GM19025 (cell line): ENCODE results near the gene RTTN.

Experiments used
- ATAC-seq: cut with Tn5 transposase; IDR thresholded peaks from one replicate; pipeline ENCODE4 v1.9.1; 2021; ENCODE audit warnings: mild to moderate bottlenecking, low read depth, moderate library complexity; ENCODE audit not compliant: unreplicated experiment

RTTN gene

DNA sequence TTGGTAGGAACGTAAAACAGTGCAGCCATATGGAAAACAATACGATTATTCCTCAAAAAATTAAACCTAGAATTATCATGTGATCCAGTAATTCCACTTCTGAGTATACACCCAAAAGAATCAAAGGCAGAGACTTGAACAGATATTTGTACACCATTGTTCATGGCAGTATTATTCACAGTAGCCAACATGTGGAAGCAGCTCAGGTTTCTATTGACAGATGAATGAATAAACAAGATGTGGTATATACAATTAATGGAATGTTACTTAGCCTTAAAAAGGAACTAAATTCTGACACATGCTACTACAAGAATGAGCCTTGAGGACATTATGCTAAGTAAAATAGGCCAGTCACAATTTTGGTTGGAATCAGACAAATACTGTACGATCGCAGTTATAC, 14.2 kb upstream of the RTTN start:
- no peak for ATAC-seq

DNA sequence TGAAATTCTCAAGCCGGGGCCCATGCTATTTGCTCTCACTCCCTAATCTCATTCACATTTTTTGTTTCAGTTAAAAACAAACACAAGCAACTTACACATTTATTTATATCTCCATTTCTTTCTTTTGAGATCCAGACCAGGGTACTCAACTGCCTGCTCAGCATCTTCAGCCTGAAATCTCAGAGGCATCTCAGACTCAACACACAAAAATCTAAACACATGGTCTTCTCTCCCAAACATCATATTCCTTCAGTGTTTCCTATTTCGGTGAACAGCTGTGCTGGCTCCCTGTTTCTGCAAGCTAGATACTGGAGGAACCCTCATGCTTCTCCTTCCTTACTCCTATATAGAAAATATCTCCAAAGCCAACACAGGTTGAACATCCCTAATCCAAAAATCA, 11.3 kb upstream of the RTTN start:
- no peak for ATAC-seq

DNA sequence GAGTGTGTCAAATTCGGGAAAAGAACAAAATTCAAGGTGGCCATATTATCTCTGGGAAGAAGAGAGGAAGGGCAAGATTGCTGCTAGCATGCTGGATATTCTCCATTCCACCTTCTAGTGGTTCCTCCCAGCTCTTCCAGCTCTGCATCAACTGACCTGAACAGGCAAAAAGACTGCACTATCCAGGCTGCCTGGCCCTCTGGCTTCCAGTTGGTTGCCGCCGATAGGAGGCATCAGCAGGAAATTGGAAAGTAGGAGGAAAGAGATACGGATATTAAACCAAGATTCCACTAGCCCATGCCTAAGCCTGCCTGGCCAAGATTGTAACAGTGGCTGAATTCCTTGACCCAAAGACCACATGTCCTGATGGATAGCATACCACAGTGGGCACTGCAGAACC, 1.7 kb upstream of the RTTN start:
- ATAC-seq: no peak

DNA sequence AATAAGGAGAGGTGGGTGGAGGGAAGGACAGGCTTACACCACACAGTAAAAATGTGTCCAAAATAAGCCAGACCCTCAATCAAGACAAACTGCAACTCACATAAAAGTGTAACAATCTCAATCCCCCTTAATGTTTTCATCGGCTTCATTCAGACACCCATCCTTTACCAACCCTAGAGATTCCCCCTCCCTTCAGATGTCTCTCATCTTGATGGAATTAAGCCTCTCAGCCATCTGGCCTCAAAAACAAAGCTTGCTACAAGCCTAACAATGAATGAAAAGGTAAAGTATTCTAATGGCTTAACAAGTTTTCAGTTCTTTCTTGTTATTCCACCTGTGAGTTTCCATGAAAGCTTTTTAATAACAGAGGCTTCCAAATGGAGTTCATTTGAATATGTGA, 5.2 kb downstream of the RTTN start:
- ATAC-seq: no peak

DNA sequence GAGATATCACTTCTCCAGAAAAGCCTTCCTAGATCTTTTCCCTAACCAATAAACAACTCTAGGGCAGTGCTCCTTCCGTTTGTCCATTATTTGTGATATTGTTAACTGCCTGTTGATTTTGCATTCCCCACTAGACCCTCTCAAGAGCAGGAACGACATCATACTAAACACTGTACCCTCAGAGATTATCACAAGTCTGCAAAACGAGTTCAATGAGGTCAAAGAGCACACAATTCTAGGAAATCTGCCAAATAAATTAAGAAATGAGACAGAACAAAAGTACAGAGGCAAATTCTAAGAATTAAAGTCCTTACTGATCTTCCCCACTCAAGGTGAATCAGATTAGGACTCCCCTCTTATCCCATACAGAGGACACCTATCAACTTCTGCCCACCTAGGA, 7.6 kb downstream of the RTTN start:
- ATAC-seq: no peak

DNA sequence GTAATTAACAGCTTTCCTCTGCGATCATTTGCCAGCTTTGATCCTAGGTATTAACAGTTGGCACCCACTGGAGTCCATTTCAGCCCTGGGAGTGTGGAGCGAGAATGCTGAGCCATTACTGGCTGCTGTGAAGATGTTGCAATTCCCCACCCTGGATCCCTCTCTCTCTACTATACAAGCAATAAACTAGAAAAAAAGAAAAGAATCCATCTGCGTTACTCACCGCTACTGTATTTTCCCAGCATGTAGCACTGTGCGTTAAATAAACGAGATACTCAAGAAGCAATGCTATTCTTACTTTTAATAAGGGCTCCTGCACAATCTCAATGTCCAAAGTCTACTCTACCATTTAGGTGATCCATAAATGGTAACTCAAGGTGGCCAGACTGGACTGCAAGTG, 8.5 kb downstream of the RTTN start:
- ATAC-seq: no peak

DNA sequence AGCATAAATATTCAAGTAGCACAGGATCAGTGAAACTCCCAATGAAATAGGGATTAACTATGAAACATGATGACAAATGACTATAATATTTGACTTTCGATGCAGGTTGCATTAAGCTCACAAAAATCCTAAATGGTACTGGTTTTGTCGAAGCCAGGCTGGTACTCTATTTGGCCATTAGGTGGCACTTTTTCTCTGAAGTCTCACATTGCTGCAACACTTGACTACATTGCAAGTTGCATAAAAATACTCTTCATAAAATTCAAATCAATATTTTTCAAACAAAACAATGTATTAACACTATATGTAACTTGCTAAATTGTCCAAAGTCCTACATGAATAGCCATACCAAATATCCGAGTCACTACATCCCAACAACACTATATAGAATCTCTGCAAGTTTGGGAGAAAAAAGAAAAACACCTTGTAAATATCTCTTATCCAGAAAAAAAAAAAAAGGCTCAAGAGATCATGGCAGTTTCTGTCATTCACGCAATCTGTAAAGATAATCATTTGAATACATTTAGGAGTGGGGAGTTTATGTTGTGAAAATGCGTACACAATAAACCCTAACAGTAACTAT, 9.5 kb downstream of the RTTN start:
- ATAC-seq: no peak

DNA sequence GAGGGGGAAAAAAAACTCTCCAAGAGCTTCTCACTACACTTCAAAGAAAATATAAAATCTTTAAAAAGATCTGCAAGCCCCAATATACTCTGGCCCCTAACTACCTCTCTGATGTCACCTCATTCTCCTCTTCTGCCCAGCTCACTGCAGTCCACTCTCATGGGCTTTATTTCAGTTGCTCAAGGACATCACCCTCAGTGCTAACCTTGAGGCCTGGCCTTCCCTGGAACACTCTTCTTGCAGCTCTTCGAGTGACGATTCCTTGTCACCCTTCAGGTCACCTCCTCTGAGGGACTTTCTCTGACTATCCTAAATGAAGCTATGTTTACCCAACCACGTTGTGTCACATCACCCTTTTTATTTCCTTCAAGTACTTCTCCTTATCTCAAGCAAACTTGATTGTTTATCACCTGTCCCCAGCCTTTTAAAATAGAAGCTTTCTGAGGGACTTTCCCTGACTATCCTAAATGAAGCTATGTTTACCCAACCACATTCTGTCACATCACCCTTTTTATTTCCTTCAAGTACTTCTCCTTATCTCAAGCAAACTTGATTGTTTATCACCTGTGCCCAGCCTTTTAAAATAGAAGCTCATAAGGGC, 10.4 kb downstream of the RTTN start:
- ATAC-seq: peak; percentile 37

DNA sequence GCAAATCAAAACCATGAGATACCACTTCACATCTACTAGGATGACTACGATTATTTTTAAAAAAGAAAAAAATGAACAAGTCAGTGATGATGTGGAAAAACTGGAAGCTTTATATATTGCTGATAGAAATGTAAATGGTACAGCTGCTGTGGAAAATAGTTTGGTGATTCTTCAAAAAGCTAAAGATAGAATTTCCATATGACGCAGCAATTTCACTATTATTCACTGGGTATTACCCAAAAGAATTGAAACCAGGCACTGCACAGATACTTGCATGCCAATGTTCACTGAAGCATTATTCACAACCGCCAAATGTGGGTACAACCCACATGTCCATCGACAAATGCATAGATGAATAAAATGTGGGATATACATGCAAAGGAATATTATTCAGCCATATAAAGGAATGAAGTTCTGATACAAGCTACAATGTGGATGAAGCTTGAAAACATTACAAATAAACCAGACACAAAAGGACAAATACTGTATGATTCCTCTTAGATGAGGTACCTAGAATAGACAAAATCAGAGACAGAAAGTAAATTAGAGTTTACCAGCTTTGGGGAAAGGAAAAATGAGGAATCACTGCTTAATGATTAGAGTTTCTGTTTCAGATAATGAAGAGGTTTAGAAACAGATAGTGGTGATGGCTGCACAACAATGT, 11.1 kb downstream of the RTTN start:
- ATAC-seq: peak; percentile 86

DNA sequence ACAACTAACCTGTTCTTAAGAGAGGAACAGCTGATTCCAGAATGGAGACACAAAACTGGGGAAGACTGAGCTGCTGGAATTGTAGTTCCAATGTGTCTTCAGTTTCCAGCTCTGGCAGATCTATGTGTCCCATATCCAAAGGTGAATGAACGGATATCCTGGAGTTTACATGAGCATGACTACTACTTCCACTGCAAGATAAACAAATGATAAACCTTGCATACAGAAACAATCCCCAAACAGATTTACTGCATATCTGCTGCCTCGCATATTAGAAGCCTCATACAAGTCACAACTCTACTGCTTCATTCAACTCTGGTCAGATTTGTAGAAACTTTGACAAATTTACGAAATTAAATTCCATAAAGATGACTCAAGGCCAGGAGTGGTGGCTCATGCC, 15.0 kb downstream of the RTTN start:
- ATAC-seq: no peak

DNA sequence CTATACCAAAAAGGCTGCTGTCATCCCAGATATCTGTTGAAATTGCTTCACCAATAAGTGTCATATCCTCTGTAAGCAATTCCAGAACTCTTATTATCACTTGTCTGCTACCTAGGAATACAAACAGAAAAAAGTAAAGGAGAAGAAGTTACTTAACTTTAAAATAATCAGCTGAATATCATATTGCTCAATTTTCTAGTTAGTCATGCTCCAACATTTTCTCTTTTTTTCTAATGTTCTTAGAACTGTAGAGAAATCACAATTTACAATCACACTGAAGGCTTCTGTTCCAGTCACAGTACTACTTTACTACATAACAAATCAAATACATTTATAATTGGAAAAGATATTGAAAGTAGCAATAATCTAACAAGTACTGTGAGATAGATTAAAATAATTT, 17.4 kb downstream of the RTTN start:
- no peak for ATAC-seq

DNA sequence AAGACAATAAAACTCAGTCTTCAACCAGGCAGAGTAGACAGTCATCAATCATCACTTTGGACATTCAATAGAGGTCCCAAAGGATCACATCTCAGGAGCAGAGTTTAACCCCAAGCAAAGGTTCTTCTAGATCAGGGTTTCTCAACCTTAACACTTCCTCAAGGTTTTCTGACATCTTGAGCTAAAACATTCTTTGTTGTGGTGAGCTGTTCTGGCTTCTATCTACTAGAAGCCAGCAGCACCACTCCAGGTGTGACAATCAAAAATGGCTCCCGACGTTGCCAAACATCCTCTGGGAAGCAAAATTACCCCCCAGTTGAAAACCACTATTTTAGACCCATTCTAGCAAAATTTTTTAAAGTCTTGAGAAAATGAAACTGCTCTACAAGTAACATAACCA, 22.0 kb downstream of the RTTN start:
- no peak for ATAC-seq

DNA sequence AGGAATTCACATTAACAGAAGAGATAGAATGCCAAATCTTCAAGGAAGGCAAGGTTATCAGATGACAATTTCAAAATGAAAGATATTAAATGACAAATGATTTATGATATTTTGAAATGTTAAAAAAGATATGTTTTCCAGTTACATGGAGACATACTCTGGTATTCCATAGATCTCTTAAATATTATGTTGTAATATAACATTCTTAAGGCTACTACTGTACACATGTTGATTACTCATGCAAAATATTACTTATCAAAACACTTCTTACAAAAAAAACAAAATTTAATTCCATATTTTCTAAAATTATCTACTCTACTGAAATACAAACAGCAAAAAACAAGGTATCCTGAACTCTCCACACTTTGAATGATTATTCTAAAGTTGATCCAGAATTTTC, 22.9 kb downstream of the RTTN start:
- ATAC-seq: no peak

DNA sequence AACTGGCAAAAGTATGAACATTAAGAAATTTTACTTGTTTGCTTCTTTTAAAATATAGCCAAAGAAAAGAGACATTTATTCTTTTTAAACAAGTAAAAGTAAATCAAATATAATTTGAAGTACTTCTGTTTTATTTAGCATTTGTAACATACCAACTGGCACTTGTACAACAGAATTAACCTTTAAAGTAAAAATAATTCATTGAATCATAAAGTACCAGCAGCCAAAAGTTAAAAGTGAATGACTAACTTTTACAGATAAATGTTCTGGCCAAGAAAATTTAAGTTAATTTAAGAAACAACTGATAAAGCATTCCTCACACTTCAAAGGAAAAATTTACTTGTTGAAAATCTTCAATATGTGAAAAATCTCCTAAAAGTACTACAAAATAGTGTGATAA, 23.8 kb downstream of the RTTN start:
- no peak for ATAC-seq

DNA sequence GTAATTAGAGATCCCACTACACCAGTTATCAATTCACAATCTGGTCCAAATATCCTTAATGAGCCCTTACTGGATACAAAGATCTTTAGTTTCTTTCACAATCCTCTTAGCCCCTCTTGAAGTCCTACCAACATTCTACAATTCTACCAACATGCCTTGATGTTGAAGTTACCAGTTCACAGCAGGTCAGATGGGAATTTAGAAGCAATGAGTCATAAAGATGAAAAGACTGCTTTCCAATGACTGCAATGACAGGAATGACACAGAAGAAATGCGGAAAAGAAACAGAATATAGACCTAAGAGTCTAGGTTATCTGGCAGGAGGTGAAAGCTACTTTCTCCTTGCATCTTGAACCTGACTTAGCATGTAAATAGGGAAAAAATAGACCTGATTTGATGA, 24.5 kb downstream of the RTTN start:
- no peak for ATAC-seq

DNA sequence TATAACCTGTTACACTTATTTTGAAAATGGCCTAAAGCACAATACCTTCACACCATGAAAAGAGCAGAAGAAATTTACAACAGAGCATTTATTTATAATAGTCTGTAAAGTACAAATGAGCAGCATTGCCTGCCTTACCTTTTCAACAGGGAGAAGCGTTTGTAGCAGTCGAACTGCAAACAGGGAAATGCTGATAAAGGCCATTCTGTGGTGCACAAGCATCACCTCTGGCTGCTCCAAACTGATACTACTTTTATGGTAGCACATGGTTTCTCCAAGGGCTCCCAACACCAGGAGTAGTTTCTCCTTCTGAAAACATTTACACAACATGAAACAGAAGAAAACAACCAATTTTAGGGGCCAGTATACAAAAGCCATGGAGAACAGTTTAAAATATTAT, 28.9 kb downstream of the RTTN start:
- ATAC-seq: no peak

DNA sequence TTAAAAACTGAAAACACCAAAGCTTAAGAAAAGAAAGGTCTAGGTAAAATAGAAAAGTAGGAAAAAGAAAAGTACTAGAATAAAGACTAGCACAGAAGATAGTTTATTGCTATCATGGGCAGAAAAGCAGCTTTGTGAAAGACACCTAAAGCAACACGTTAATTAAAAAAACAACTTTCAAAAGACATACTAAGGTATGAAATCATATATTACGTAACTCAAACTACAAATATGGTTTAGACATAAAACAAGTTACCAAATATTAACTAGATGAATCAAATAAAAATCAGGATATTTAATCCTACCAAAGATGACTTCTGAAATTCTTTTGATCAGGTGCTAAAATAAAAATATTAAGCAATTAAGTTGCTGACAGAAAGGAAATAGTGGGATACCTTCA, 30.3 kb downstream of the RTTN start:
- ATAC-seq: no peak

DNA sequence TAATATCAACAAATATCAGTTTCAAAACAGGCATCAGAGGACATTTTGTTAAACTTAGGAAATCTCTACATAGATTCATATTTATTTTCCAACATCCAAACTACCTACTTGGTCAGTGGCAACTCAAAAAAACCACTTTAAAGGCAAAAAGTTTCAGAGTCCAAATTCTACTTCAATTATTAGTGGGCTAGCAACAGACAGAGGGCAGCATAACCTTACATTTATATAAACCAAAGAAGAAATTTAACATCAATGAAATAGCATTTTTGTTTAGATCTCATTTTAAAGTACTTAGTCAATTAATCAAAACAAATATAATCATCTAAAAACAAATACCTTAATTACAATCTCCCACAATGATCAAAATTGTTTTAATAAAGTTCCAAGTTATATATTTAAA, 33.3 kb downstream of the RTTN start:
- no peak for ATAC-seq

DNA sequence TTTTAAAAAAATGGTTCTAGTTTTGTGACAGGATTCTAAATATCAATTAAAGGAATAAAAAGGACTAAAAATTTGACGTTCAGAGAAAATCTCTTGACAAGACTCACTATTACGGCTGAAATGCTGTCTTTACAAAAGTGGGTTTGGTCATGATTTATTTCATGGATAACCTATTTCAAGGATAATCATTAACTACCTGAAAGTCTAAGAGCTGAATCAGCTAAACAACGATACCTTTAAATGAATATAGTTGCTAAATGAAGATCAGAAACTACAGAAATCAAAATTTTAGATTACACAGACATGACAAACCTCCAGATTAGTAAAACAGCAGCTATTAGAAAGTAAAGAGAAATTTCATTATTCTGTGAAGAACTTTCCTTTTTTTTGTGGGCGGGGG, 35.7 kb downstream of the RTTN start:
- no peak for ATAC-seq

DNA sequence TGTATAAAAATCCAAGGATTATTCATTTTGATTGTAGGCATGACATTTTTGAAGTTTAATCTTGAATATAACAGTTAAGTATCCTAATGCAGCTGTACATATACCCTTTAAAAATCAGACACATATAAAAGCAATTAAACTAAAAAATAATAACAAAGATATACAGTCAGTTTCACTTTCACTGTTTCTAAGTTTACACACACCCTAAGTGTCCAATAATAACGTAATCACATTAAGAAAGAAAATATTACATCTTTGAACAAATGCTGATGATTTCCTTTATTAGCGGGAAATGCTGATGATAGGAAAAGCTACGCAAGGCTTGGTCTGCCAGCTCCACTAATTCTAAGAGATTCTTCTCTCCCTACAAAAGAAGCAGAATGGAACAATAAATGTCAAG, 38.8 kb downstream of the RTTN start:
- no peak for ATAC-seq

DNA sequence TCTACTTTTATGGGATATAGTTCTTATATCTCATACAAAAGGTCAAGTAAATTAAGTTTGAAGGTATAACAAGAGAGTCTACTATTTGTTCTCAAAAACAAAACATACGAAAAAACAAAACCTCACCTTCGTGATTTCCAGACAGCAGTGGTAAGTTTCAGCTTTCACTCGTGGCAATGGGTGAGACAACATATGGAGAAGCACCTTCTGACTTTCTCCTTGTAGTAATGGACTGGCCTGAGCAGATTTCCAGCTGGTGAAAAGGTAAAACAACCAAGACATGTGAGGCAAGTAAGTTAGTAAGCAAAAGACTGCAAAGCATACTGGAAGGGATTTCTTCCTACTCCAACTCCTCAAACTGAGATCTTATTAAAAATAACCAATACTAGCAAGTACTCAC, 39.6 kb downstream of the RTTN start:
- ATAC-seq: peak; percentile 71

DNA sequence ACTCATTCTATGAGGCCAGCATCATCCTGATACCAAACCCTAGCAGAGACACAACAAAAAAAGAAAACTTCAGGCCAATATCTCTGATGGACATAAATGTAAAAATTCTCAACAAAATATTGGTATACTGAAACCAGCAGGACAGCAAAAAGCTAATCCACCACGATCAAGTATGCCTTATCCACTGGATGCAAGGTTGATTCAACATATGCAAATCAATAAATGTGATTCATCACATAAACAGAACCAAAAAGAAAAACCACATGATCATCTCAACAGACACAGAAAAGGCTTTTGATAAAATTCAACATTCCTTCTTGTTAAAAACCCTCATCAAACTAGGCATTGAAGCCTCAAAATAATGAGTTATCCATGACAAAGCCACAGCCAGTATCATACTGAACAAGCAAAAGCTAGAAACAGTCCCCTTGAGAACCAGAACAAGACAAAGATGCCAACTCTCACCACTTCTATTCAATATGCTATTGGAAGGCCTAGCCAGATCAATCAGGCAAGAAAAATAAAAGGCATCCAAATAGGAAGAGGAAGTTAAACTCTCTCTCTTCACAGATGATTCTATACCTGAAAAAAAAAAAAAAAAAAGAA, 45.3 kb downstream of the RTTN start:
- no peak for ATAC-seq
